ENCODE results near the gene FSTL1. TPM values are rescaled to one million over a fixed set of nuclear protein-coding genes. Genes with fewer than 3 reads are reported as not detected.

The FSTL1 gene
- total RNA-seq, 8 experiments from 2014 or later, result 9.1 to 601 (median 110) TPM

- 28 to 100% (median 65%) methylated on average over 1 to 5 of the region's 6 CpGs; no CpG with 5 or more reads in 2 of the 10 experiments for WGBS, 10 experiments
- Histone ChIP-seq H3K27ac (no peak overlapping the region), H3K4me1 (replicated peaks in 1 of 2) (no peaks in the 10 kb centered on the region), H3K4me3 (no peak overlapping the region)
- in situ Hi-C loops (cut with MboI; ENCODE audit: low pct_unique_long_range_greater_than_20kb in 2 of 9, low sequenced_read_pairs in 9 of 9, unreplicated experiment in 9 of 9), result no loop called here
- peak in 4 of 8 experiments; percentile 41 to 60 (median 52) for ATAC-seq (replicated peaks in 6 of 8)
Measured at GRCh38 chr3:120475722-120476377, 25.1 kb upstream of the FSTL1 start.

- in situ Hi-C loops (cut with MboI; ENCODE audit: low pct_unique_long_range_greater_than_20kb in 2 of 9, low sequenced_read_pairs in 9 of 9, unreplicated experiment in 9 of 9), result no loop called here
- ATAC-seq (replicated peaks in 6 of 8), result no peak
- no peak overlapping the region for H3K27ac ChIP-seq
- H3K4me1 ChIP-seq (replicated peaks in 1 of 2), result no peaks in the 10 kb centered on the region
- H3K4me3 ChIP-seq, result no peak overlapping the region
- WGBS, 10 experiments, result 80 to 100% (median 98%) methylated on average over 1 to 3 of the region's 3 CpGs
Measured at GRCh38 chr3:120473896-120474675, 23.3 kb upstream of the FSTL1 start.

- Histone ChIP-seq H3K27ac (no peak overlapping the region), H3K4me3 (no peak overlapping the region), H3K4me1 (replicated peaks in 1 of 2) (no peaks in the 10 kb centered on the region)
- in situ Hi-C loops (cut with MboI; ENCODE audit: low pct_unique_long_range_greater_than_20kb in 2 of 9, low sequenced_read_pairs in 9 of 9, unreplicated experiment in 9 of 9), result no loop called here
- 60 to 100% (median 100%) methylated on average over 1 to 2 of the region's 2 CpGs; no CpG with 5 or more reads in 2 of the 10 experiments for WGBS, 10 experiments
- no peak for ATAC-seq (replicated peaks in 6 of 8)
Measured at GRCh38 chr3:120473389-120473788, 22.6 kb upstream of the FSTL1 start.

GRCh38 chr3:120472121-120472844, 21.5 kb upstream of the FSTL1 start:
- in situ Hi-C loops (cut with MboI; ENCODE audit: low pct_unique_long_range_greater_than_20kb in 2 of 9, low sequenced_read_pairs in 9 of 9, unreplicated experiment in 9 of 9), result no loop called here
- Histone ChIP-seq H3K27ac (no peak overlapping the region), H3K4me1 (replicated peaks in 1 of 2) (no peaks in the 10 kb centered on the region), H3K4me3 (no peak overlapping the region)
- WGBS, 10 experiments, result 38 to 100% (median 80%) methylated on average over 1 to 3 of the region's 3 CpGs; no CpG with 5 or more reads in 1 of the 10 experiments
- ATAC-seq (replicated peaks in 6 of 8), result peak in 1 of 8 experiments; percentile 5

- H3K4me3 ChIP-seq, result no peak overlapping the region
- in situ Hi-C loops (cut with MboI; ENCODE audit: low pct_unique_long_range_greater_than_20kb in 2 of 9, low sequenced_read_pairs in 9 of 9, unreplicated experiment in 9 of 9), result no loop called here
- 10 to 100% (median 84%) methylated on average over 1 to 3 of the region's 3 CpGs for WGBS, 10 experiments
- no peaks in the 10 kb centered on the region for H3K4me1 ChIP-seq (replicated peaks in 1 of 2)
- peak in 4 of 8 experiments; percentile 10 to 43 (median 16) for ATAC-seq (replicated peaks in 6 of 8)
- H3K27ac ChIP-seq, result no peak overlapping the region
Measured at GRCh38 chr3:120471643-120472042, 20.9 kb upstream of the FSTL1 start.

GRCh38 chr3:120470870-120471269, 20.1 kb upstream of the FSTL1 start:
- WGBS, 10 experiments, result 0 to 64% (median 40%) methylated on average over 1 to 2 of the region's 2 CpGs; no CpG with 5 or more reads in 2 of the 10 experiments
- Histone ChIP-seq H3K4me3 (no peak overlapping the region), H3K27ac (no peak overlapping the region), H3K4me1 (replicated peaks in 1 of 2) (no peaks in the 10 kb centered on the region)
- ATAC-seq (replicated peaks in 6 of 8), result peak in 1 of 8 experiments; percentile 86
- in situ Hi-C loops (cut with MboI; ENCODE audit: low pct_unique_long_range_greater_than_20kb in 2 of 9, low sequenced_read_pairs in 9 of 9, unreplicated experiment in 9 of 9), result no loop called here

- in situ Hi-C loops (cut with MboI; ENCODE audit: low pct_unique_long_range_greater_than_20kb in 2 of 9, low sequenced_read_pairs in 9 of 9, unreplicated experiment in 9 of 9), result no loop called here
- ATAC-seq (replicated peaks in 6 of 8), result peak in 3 of 8 experiments; percentile 90 to 91 (median 91)
- Histone ChIP-seq H3K4me1 (replicated peaks in 1 of 2) (no peaks in the 10 kb centered on the region), H3K27ac (no peak overlapping the region), H3K4me3 (no peak overlapping the region)
- 17 to 85% (median 50%) methylated on average over 2 to 4 of the region's 4 CpGs; no CpG with 5 or more reads in 4 of the 10 experiments for WGBS, 10 experiments
Measured at GRCh38 chr3:120469882-120470301, 19.1 kb upstream of the FSTL1 start.

- H3K27ac ChIP-seq, result no peak overlapping the region
- in situ Hi-C loops (cut with MboI; ENCODE audit: low pct_unique_long_range_greater_than_20kb in 2 of 9, low sequenced_read_pairs in 9 of 9, unreplicated experiment in 9 of 9), result no loop called here
- ATAC-seq (replicated peaks in 6 of 8), result peak in 3 of 8 experiments; percentile 4 to 29 (median 20)
Measured at GRCh38 chr3:120469440-120469839, 18.6 kb upstream of the FSTL1 start.

GRCh38 chr3:120468635-120469295, 18.0 kb upstream of the FSTL1 start:
- in situ Hi-C loops (cut with MboI; ENCODE audit: low pct_unique_long_range_greater_than_20kb in 2 of 9, low sequenced_read_pairs in 9 of 9, unreplicated experiment in 9 of 9), result no loop called here
- no peak overlapping the region for H3K4me3 ChIP-seq
- no peak for ATAC-seq (replicated peaks in 6 of 8)
- 68 to 100% (median 80%) methylated on average over 1 to 4 of the region's 5 CpGs; no CpG with 5 or more reads in 3 of the 10 experiments for WGBS, 10 experiments
- no peaks in the 10 kb centered on the region for H3K4me1 ChIP-seq (replicated peaks in 1 of 2)
- H3K27ac ChIP-seq, result no peak overlapping the region

More at GRCh38 chr3:120469440-120469839, 18.6 kb upstream of the FSTL1 start:
- WGBS, 10 experiments, result 88 to 100% (median 97%) methylated on average over 1 to 3 of the region's 3 CpGs; no CpG with 5 or more reads in 2 of the 10 experiments
- no peaks in the 10 kb centered on the region for H3K4me1 ChIP-seq (replicated peaks in 1 of 2)
- H3K4me3 ChIP-seq, result no peak overlapping the region

- 74 to 100% (median 95%) methylated on average over 1 to 4 of the region's 4 CpGs; no CpG with 5 or more reads in 3 of the 10 experiments for WGBS, 10 experiments
- Histone ChIP-seq H3K4me3 (no peak overlapping the region), H3K4me1 (replicated peaks in 1 of 2) (peaks cover 0 to 3% of the 10 kb centered on the region in 2 donors), H3K27ac (no peak overlapping the region)
- in situ Hi-C loops (cut with MboI; ENCODE audit: low pct_unique_long_range_greater_than_20kb in 2 of 9, low sequenced_read_pairs in 9 of 9, unreplicated experiment in 9 of 9), result no loop called here
- ATAC-seq (replicated peaks in 6 of 8), result no peak
Measured at GRCh38 chr3:120462409-120462959, 11.7 kb upstream of the FSTL1 start.

- WGBS, 10 experiments, result 43 to 100% (median 83%) methylated on average over 1 to 3 of the region's 3 CpGs; no CpG with 5 or more reads in 3 of the 10 experiments
- H3K27ac ChIP-seq, result no peak overlapping the region
- H3K4me1 ChIP-seq (replicated peaks in 1 of 2), result peaks cover 0 to 3% of the 10 kb centered on the region in 2 donors
- ATAC-seq (replicated peaks in 6 of 8), result no peak
- in situ Hi-C loops (cut with MboI; ENCODE audit: low pct_unique_long_range_greater_than_20kb in 2 of 9, low sequenced_read_pairs in 9 of 9, unreplicated experiment in 9 of 9), result no loop called here
- H3K4me3 ChIP-seq, result no peak overlapping the region
Measured at GRCh38 chr3:120461416-120461815, 10.6 kb upstream of the FSTL1 start.

GRCh38 chr3:120460862-120461261, 10.1 kb upstream of the FSTL1 start:
- no peak overlapping the region for H3K27ac ChIP-seq
- in situ Hi-C loops (cut with MboI; ENCODE audit: low pct_unique_long_range_greater_than_20kb in 2 of 9, low sequenced_read_pairs in 9 of 9, unreplicated experiment in 9 of 9), result no loop called here
- ATAC-seq (replicated peaks in 6 of 8), result no peak
- 40 to 100% (median 84%) methylated on average over 1 to 9 of the region's 9 CpGs for WGBS, 10 experiments
- H3K4me1 ChIP-seq (replicated peaks in 1 of 2), result peaks cover 0 to 3% of the 10 kb centered on the region in 2 donors
- H3K4me3 ChIP-seq, result no peak overlapping the region
